NCI-H2196 (cell line): ENCODE measurements around the gene CDK16.

ENCODE experiments used
- DNase-seq: peaks from one replicate; lab custom pipeline; 2025; ENCODE audit not compliant: unreplicated experiment; lab: John Stamatoyannopoulos, UW

The CDK16 gene

DNA sequence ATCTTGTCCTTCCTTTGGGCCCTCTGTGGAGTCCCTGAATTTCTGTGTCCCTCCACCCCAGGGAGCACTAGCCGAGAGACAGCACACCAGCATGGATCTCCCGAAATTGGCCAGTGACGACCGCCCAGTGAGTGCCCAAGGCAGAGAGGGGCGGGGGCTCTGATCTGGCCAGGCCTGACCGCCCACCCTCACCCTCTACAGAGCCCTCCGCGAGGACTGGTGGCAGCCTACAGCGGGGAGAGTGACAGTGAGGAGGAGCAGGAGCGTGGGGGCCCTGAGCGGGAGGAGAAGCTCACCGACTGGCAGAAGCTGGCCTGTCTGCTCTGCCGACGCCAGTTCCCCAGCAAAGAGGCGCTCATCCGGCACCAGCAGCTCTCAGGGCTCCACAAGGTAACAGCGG is 33.2 kb upstream of the CDK16 start:
- DNase-seq: no peak

DNA sequence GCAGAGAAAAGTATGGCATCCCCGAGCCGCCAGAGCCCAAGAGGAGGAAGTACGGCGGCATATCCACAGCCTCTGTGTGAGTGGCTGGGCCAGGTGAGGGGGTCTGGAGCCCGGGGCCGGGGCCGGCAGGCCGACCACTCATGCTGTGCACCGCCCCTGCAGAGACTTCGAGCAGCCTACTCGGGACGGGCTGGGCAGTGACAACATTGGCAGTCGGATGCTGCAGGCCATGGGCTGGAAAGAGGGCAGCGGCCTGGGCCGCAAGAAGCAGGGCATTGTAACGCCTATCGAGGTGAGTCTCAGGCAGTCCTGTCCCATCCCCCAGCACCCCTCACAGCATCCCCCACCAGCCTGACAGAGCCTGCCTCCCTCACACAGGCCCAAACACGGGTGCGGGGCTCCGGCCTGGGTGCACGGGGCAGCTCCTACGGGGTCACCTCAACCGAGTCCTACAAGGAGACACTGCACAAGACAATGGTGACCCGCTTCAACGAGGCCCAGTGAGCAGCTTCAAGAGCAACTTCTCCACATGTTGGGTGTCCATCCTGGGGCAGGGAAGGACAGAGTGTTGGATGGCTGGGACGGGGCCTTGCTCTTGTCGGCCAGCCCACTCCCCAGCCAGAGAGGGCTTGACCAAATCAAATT is 32.3 kb upstream of the CDK16 start:
- DNase-seq: no peak

DNA sequence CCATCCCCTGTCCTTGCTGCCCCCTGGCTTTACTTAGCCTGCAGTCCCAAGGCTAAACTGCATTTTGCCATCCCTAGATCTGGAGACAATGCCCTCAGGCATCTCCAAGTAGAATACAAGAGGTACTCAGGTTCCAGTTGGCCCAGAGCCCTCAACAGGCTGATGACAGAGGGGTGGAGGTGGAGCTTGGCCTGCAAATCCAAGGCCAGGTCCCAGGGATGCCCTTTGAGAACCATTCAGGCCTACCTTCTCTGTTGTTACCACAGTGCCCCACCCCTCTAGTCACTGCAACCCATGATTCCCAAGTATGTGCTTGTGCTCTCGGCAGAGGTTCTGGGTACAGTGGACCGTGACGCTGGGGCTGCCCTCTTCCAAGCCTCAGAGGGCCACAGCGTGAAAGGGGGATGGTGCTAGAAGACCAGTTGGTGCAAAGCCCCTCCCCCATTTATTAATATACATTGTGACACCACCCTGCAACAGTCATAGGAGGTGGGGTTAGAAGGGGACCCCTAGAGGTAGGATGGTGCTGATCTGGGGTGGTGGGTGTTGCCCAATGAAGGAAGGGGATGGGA is 31.3 kb upstream of the CDK16 start:
- DNase-seq: peak; percentile 40

DNA sequence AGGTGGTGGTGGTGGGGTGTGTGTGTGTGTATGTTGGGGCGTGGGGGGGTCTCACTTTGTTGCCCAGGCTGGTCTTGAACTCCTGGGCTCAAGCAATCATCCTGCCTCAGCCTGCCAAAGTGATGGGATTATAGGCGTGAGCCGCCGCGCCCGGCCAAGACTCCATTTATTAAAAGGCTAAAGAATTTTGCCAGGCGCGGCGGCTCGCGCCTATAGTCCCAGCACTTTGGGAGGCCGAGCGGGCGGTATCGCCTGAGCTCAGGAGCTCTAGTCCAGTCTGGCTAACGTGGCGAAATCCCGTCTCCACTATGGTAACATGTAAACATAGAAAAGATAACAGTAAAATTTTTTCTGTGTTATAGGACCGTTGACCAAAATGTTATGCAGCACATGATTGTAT is 28.6 kb upstream of the CDK16 start:
- DNase-seq: no peak

DNA sequence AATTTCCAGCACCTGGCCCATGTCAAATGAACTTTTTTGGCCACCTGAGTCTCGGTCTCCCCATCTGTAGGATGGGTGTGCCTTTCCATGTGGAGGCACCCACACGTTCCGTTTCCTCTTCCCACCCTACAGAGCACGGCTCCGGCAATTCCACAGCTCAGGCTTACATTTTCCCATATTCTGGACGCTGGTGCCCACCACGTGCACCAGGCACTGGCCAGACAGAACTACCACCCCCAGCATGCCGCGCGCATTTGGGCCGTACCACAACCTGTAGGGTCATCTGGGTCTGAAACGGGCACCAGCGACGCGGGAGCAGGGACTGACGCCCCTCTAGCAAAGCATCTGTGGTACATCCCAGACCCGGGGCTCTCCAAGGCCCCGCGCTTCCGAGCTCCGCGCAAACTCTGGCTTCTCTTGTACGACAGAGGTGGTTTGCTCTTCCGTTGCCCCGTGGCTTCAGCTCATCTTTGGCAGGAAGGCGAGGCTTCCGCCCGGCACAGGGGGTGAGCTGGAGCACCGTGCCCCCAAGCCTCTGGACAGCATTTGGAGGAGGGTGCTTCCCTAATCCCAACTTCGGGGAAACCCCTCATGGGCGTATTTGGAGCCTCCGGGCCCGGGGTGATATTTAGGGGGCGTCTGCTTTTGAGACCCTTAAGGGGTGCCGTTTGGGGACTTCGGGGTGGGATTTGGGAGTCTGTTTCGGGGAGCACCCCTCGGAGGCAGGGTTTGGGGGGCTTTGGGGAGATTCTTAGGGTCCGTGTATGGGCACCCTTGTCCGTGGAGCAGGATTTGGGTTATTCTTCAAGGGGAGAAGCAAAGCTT is 27.8 kb upstream of the CDK16 start:
- peak; percentile 75 for DNase-seq

DNA sequence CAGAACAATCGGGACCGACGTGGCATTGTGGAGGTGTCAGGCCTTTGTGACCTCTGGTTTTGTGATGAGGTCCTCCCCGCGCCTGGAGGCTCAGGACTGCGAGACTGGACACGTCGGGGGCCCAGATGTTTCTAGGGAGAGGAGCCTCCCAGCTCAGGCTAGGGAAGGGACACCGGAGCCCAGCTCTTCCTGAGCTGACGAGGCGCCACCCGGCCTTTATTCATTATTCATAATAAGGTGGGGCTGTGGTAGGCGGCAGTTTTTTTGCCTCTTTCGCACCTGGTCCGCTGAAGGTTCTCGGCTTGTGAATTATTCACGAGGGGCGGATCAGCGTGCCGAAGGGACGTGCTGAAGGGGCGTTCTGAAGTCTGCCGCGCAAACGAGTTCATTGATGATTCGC is 27.1 kb upstream of the CDK16 start:
- DNase-seq: no peak

DNA sequence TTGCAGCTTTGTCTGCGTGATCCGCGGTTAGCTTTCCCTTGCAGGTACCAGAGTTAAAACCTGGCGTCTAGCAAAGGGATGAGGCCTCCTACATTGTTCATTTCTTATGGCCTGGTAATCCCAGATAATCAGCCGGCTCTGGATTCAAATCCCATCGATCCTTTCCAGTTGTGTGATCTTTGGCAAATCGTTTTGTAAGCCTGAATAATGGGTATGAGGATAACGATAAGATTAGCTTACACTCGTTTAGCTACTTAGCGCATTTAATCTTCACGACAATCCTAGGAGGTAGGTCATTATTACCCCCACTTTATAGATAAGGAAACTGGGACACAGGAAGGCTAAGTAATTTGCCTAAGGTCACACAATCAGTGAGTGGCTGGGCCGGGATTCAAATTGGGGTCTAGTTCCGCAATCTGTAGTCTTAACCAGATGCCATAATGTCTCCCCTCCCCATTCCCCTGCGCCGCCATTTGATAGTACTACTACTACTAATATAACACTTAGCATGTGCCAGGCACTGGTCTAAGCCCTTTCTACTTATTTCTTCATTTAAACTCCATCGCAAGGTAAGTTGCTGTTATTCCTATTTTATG is 26.6 kb upstream of the CDK16 start:
- DNase-seq: no peak

DNA sequence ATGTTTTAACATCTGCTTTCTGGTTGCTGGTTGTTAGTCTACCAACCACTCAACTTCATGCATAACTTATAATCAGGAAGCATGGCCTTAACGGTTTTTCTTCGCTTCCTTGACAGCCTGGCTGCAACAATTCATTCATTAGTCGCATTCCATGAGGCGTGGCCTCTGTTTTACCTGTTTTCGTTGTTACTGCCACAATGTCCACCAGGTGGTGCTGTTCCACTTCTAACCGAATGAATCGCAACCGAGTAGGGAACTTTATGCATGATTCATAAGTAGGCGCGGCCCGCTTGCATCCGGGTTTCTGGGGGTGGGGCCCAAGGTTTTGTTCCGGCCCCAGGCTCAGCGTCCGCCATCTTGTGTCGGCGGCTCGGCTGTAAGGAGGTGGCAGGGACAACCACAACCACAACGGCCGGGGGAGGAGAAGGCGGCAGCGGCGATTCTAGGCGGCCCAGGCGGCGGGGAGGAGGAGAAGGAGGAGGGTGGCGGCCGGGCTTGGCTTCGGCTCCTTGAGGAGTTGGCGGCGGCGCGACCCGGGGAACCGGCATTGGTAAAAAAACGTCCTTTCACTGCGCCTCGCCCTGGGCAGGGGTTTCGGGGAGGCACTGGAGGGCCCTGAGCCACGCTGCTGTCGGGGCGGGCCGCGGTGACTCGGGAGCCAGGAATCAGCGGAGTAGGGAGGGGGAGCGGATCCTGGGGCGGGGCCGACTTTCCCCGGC is 24.8 kb upstream of the CDK16 start, which contains the start of gene UBA1:
Gene UBA1, plus strand, starts transcription at position 355 of the 719 bp plus-strand sequence. CDS start 4,974 bp downstream, outside the sequence.
- peak; percentile 92 for DNase-seq

DNA sequence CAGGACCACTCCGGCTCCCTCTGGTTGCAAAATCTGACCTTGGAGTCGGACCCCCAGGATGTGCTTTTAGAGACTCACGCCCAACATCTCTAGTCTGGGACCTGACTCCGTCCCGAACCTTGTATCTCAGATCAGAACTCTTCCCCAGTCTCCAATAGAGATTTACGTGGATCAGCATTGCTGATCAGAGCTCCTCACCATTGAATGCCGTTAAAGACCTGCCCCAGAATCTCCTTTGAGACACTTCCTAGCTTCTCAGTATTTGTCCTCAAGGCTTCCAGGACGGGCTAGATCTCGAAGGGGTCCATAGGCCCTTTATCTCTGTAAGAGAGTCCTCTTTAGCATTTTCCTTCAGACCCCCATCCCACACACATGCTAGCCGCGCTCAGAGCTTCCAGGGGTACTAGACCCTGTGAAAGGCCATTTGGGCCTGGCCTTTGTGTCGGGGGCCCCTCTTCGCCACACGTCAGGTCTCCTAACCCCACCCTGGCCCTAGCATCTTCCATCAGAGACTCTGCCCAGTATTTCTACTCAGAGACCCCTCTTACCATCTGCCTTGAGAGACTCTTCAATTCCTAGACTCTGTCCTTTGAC is 24.2 kb upstream of the CDK16 start:
- DNase-seq: no peak

DNA sequence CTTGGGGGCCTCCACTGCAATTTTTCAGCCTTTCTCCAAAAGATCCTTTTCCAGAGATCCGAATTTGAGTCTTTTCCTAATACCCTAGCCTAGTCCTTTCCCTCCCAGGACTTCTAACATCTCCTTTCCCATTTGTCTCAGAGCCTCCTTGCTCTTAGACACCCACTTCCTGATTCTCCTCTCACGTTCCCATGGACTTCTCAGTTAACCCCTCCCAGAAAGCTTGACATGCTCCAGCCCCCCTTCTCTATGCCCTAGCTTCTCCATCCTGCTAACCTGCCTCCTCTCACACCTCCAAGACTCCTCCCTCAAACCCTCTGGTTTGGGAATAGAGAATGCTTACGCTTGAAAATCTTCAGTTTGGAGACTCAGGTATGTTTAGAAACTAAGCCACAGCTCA is 22.4 kb upstream of the CDK16 start:
- DNase-seq: no peak

DNA sequence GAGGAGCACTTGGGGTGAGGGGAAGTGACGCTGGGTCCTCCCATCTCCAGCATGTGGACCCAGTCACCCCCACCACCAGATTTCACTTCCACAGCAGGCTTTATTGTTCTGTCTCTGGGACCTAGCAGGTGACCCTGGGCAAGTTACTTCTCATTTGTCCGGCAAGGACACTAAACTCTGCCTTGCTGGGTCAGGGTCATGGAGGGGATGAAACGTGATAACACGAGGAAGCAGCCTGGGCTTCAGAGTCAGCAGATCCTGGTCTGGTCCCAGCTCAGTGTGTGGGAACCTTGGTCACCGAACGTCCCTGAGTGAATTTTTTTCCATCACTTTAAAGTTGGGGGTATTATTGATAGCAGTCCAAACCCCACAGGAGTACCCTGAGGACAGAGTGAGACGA is 21.0 kb upstream of the CDK16 start:
- no peak for DNase-seq

DNA sequence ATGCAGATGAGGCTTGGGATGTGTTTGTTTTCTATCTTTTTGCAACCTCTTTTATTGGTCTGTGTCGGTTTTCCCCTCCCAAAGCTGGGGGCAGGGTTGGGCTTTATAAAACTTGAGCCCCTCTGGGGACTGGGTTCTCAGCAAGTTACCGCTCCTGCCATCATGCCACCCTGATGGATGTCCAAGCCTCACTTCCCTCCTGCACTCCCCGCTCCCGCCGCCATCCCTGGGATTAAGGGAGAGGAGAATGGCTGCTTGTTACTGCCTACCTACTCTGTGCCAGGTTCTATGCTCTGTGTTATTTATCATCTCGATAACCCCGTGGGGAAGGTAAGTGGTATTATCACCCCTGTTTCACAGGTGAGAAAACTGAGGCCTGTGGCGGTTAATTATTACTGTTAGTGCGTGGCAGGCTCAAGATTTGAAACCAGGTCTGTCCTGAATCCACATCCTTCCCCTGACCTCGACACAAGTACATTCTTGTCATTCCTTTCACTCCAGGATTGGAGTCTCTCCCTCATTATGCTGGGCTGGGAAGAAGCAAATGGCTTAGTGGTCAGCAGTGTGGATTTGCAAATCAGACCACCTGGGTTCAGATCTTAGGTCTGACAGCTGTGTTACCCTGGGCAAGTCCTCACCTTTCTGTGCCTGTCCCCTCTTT is 20.3 kb upstream of the CDK16 start:
- no peak for DNase-seq

DNA sequence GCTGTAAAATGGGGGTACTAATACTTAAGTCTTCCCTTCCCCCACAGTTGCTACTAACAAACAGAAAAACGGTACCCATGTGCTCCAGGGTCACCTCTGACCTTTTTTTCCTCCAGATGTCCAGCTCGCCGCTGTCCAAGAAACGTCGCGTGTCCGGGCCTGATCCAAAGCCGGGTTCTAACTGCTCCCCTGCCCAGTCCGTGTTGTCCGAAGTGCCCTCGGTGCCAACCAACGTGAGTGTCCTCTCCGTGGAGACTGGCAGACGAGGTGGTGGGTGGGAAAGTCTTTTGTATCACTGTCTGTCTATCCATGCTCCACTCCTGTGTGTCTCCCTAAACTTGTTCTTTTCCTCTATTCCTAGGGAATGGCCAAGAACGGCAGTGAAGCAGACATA is 19.8 kb upstream of the CDK16 start:
- DNase-seq: no peak

DNA sequence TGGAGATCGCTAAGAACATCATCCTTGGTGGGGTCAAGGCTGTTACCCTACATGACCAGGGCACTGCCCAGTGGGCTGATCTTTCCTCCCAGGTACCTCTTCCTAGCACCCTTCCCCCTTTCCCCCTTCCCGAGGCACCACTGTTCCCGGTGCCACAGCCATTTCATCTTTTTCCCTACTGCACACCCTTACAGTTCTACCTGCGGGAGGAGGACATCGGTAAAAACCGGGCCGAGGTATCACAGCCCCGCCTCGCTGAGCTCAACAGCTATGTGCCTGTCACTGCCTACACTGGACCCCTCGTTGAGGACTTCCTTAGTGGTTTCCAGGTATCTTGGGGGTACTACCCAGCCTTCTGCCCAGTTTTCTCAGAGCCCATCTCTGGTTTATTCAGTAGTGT is 19.2 kb upstream of the CDK16 start:
- DNase-seq: no peak

DNA sequence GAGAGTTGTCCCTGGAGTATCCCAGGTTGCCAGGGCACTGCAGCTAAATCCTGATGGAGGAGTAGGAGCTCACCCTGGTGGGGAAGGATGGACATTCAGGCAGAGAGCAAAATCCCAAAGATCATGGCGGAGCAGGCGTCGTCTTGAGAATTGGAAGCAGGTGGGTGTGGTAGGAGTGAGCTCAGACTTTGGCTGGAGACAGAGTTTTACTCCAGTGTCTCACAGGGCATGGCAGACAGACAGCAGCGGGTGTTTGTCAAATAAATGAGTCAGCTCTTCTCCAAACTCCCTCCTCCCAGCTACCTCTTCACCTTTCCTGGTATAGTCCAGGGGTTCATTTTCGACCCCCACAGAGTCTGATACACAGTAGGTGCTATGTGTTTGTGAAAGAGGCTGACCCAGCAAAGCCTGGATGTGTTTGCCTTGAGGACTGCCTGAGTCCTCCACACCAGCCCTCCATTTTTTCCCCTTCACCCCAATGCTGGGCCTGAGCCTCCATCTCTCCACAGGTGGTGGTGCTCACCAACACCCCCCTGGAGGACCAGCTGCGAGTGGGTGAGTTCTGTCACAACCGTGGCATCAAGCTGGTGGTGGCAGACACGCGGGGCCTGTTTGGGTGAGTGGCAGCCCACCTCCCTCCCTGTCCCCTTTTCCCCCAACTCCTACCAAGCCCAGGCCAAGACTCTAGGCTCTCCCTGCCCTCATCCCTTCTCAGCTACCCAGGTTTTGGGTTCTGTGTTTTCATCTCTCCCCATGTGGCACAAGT is 17.9 kb upstream of the CDK16 start:
- DNase-seq: no peak

DNA sequence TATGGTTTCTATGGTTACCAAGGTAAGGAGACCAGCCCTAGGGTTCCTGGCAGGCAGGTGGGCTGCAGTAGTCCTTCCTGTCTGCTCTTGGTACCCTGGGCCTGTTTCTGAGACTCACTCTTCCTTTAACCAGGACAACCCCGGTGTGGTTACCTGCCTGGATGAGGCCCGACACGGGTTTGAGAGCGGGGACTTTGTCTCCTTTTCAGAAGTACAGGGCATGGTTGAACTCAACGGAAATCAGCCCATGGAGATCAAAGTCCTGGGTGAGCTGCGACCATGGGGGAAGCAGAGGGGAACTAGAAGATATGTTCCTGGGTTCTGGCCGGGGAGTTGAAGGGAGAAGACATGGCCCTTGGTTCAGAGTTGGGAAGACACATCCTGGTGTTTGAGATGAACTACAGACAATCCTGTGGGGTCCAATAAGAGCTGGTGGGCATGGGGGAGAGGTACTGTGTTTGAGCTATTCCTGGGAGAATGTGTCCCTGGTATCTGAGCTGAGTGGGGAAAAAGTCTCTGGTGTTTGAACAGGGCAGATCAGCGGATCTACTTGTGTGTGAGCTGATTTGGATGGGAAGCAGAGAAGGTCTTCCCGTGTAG is 17.0 kb upstream of the CDK16 start:
- no peak for DNase-seq

DNA sequence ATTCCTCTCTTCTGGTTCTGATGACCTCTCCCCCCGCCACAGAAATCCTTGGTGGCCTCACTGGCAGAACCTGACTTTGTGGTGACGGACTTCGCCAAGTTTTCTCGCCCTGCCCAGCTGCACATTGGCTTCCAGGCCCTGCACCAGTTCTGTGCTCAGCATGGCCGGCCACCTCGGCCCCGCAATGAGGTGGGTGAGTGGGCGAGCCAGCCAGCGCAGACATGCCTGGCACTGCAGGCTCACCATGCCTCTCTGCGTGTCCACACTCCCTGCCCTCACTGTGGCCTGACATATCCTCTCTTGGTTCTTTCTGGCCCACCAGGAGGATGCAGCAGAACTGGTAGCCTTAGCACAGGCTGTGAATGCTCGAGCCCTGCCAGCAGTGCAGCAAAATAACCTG is 16.2 kb upstream of the CDK16 start:
- no peak for DNase-seq

DNA sequence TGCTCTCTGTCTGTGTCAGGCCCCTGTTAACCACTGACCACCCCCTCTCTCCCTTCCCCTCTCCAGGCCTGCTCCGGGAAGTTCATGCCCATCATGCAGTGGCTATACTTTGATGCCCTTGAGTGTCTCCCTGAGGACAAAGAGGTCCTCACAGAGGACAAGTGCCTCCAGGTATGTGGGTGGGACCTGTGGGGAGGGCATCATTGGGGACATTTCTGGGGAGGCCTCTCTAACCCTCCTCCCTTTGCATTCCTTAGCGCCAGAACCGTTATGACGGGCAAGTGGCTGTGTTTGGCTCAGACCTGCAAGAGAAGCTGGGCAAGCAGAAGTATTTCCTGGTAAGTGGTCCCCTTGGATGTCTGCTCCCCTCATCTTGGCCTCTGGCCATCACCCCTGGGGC is 15.6 kb upstream of the CDK16 start:
- DNase-seq: no peak

DNA sequence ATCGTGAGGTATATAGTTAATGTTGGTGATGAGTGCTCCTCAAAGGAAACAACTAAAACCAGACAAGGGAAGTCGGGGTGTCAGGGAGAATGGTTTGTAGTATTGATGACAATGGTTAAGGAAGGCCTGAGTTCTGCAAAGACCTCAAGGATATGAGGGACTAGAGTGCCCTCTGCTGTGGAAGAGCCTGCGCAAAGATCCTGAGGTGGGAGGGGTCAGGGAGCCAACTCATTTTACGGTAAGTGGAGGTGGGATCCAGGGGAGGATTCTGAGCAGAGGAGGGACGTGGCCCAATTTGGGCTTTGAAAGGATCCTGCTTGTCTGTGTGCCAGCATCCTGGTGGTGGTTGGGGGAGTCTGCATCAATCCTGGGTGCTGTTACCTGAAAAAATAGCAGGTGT is 13.5 kb upstream of the CDK16 start:
- DNase-seq: no peak
